ENCODE results near the gene MYZAP.

The MYZAP gene

GRCh38 chr15:57665939-57666338, 74.2 kb downstream of the MYZAP start:
- Histone ChIP-seq H3K4me1 (ENCODE audit: control insufficient read depth, insufficient read depth, low read length, poor library complexity, severe bottlenecking) (no peaks in the 10 kb centered on the region), H3K27me3 (replicated peaks; ENCODE audit: control insufficient read depth, insufficient read depth, low read length, poor library complexity, severe bottlenecking) (peaks cover 3% of the 10 kb centered on the region), H3K4me3 (ENCODE audit: insufficient read depth, low read depth, low read length, poor library complexity, severe bottlenecking) (no peak overlapping the region), H3K9me3 (ENCODE audit: control insufficient read depth, low read length) (no peaks in the 10 kb centered on the region), H3K36me3 (ENCODE audit: control insufficient read depth, insufficient read depth, low read length) (no peaks in the 10 kb centered on the region), H3K27ac (ENCODE audit: insufficient read depth, low read length, poor library complexity, severe bottlenecking) (no peak overlapping the region)
- DNase-seq: no peak

GRCh38 chr15:57667171-57667849, 75.6 kb downstream of the MYZAP start:
- DNase-seq: no peak
- no peak overlapping the region for H3K4me3 ChIP-seq (ENCODE audit: insufficient read depth, low read depth, low read length, poor library complexity, severe bottlenecking)

GRCh38 chr15:57668016-57668415, 76.3 kb downstream of the MYZAP start:
- Histone ChIP-seq H3K27ac (ENCODE audit: insufficient read depth, low read length, poor library complexity, severe bottlenecking) (no peak overlapping the region), H3K4me1 (ENCODE audit: control insufficient read depth, insufficient read depth, low read length, poor library complexity, severe bottlenecking) (no peaks in the 10 kb centered on the region), H3K27me3 (replicated peaks; ENCODE audit: control insufficient read depth, insufficient read depth, low read length, poor library complexity, severe bottlenecking) (peaks cover 3% of the 10 kb centered on the region), H3K36me3 (ENCODE audit: control insufficient read depth, insufficient read depth, low read length) (no peaks in the 10 kb centered on the region), H3K9me3 (ENCODE audit: control insufficient read depth, low read length) (no peaks in the 10 kb centered on the region), H3K4me3 (ENCODE audit: insufficient read depth, low read depth, low read length, poor library complexity, severe bottlenecking) (no peak overlapping the region)
- DNase-seq: no peak

More at GRCh38 chr15:57667171-57667849, 75.6 kb downstream of the MYZAP start:
- no peak overlapping the region for H3K27ac ChIP-seq (ENCODE audit: insufficient read depth, low read length, poor library complexity, severe bottlenecking)
- H3K9me3 ChIP-seq (ENCODE audit: control insufficient read depth, low read length): no peaks in the 10 kb centered on the region
- no peaks in the 10 kb centered on the region for H3K4me1 ChIP-seq (ENCODE audit: control insufficient read depth, insufficient read depth, low read length, poor library complexity, severe bottlenecking)
- H3K27me3 ChIP-seq (replicated peaks; ENCODE audit: control insufficient read depth, insufficient read depth, low read length, poor library complexity, severe bottlenecking): peaks cover 3% of the 10 kb centered on the region
- no peaks in the 10 kb centered on the region for H3K36me3 ChIP-seq (ENCODE audit: control insufficient read depth, insufficient read depth, low read length)

- H3K4me3 ChIP-seq (ENCODE audit: insufficient read depth, low read depth, low read length, poor library complexity, severe bottlenecking): no peak overlapping the region
- no peaks in the 10 kb centered on the region for H3K9me3 ChIP-seq (ENCODE audit: control insufficient read depth, low read length)
- no peaks in the 10 kb centered on the region for H3K4me1 ChIP-seq (ENCODE audit: control insufficient read depth, insufficient read depth, low read length, poor library complexity, severe bottlenecking)
- H3K27me3 ChIP-seq (replicated peaks; ENCODE audit: control insufficient read depth, insufficient read depth, low read length, poor library complexity, severe bottlenecking): no peaks in the 10 kb centered on the region
- no peaks in the 10 kb centered on the region for H3K36me3 ChIP-seq (ENCODE audit: control insufficient read depth, insufficient read depth, low read length)
- no peak overlapping the region for H3K27ac ChIP-seq (ENCODE audit: insufficient read depth, low read length, poor library complexity, severe bottlenecking)
- no peak for DNase-seq
Observed at GRCh38 chr15:57671636-57672035, 79.9 kb downstream of the MYZAP start.

- Histone ChIP-seq H3K36me3 (ENCODE audit: control insufficient read depth, insufficient read depth, low read length) (no peaks in the 10 kb centered on the region), H3K4me3 (ENCODE audit: insufficient read depth, low read depth, low read length, poor library complexity, severe bottlenecking) (no peak overlapping the region), H3K4me1 (ENCODE audit: control insufficient read depth, insufficient read depth, low read length, poor library complexity, severe bottlenecking) (no peaks in the 10 kb centered on the region), H3K27me3 (replicated peaks; ENCODE audit: control insufficient read depth, insufficient read depth, low read length, poor library complexity, severe bottlenecking) (no peaks in the 10 kb centered on the region), H3K27ac (ENCODE audit: insufficient read depth, low read length, poor library complexity, severe bottlenecking) (no peak overlapping the region), H3K9me3 (ENCODE audit: control insufficient read depth, low read length) (no peaks in the 10 kb centered on the region)
- no peak for DNase-seq
Observed at GRCh38 chr15:57675481-57676181, 83.9 kb downstream of the MYZAP start.

GRCh38 chr15:57676585-57676984, 84.9 kb downstream of the MYZAP start:
- H3K27ac ChIP-seq (ENCODE audit: insufficient read depth, low read length, poor library complexity, severe bottlenecking): no peak overlapping the region
- H3K9me3 ChIP-seq (ENCODE audit: control insufficient read depth, low read length): no peaks in the 10 kb centered on the region
- DNase-seq: no peak
- no peaks in the 10 kb centered on the region for H3K27me3 ChIP-seq (replicated peaks; ENCODE audit: control insufficient read depth, insufficient read depth, low read length, poor library complexity, severe bottlenecking)
- H3K36me3 ChIP-seq (ENCODE audit: control insufficient read depth, insufficient read depth, low read length): no peaks in the 10 kb centered on the region
- no peak overlapping the region for H3K4me3 ChIP-seq (ENCODE audit: insufficient read depth, low read depth, low read length, poor library complexity, severe bottlenecking)
- H3K4me1 ChIP-seq (ENCODE audit: control insufficient read depth, insufficient read depth, low read length, poor library complexity, severe bottlenecking): no peaks in the 10 kb centered on the region

- Histone ChIP-seq H3K9me3 (ENCODE audit: control insufficient read depth, low read length) (no peaks in the 10 kb centered on the region), H3K4me1 (ENCODE audit: control insufficient read depth, insufficient read depth, low read length, poor library complexity, severe bottlenecking) (no peaks in the 10 kb centered on the region), H3K4me3 (ENCODE audit: insufficient read depth, low read depth, low read length, poor library complexity, severe bottlenecking) (no peak overlapping the region), H3K36me3 (ENCODE audit: control insufficient read depth, insufficient read depth, low read length) (no peaks in the 10 kb centered on the region), H3K27me3 (replicated peaks; ENCODE audit: control insufficient read depth, insufficient read depth, low read length, poor library complexity, severe bottlenecking) (no peaks in the 10 kb centered on the region), H3K27ac (ENCODE audit: insufficient read depth, low read length, poor library complexity, severe bottlenecking) (no peak overlapping the region)
- DNase-seq: no peak
Observed at GRCh38 chr15:57677204-57677603, 85.5 kb downstream of the MYZAP start.

GRCh38 chr15:57680021-57680420, 88.3 kb downstream of the MYZAP start:
- Histone ChIP-seq H3K4me1 (ENCODE audit: control insufficient read depth, insufficient read depth, low read length, poor library complexity, severe bottlenecking) (no peaks in the 10 kb centered on the region), H3K36me3 (ENCODE audit: control insufficient read depth, insufficient read depth, low read length) (no peaks in the 10 kb centered on the region), H3K9me3 (ENCODE audit: control insufficient read depth, low read length) (no peaks in the 10 kb centered on the region), H3K27me3 (replicated peaks; ENCODE audit: control insufficient read depth, insufficient read depth, low read length, poor library complexity, severe bottlenecking) (no peaks in the 10 kb centered on the region), H3K4me3 (ENCODE audit: insufficient read depth, low read depth, low read length, poor library complexity, severe bottlenecking) (no peak overlapping the region), H3K27ac (ENCODE audit: insufficient read depth, low read length, poor library complexity, severe bottlenecking) (no peak overlapping the region)
- DNase-seq: no peak

GRCh38 chr15:57681011-57681410, 89.3 kb downstream of the MYZAP start:
- Histone ChIP-seq H3K9me3 (ENCODE audit: control insufficient read depth, low read length) (no peaks in the 10 kb centered on the region), H3K27ac (ENCODE audit: insufficient read depth, low read length, poor library complexity, severe bottlenecking) (no peak overlapping the region), H3K27me3 (replicated peaks; ENCODE audit: control insufficient read depth, insufficient read depth, low read length, poor library complexity, severe bottlenecking) (no peaks in the 10 kb centered on the region), H3K36me3 (ENCODE audit: control insufficient read depth, insufficient read depth, low read length) (no peaks in the 10 kb centered on the region), H3K4me3 (ENCODE audit: insufficient read depth, low read depth, low read length, poor library complexity, severe bottlenecking) (no peak overlapping the region), H3K4me1 (ENCODE audit: control insufficient read depth, insufficient read depth, low read length, poor library complexity, severe bottlenecking) (no peaks in the 10 kb centered on the region)
- DNase-seq: no peak

GRCh38 chr15:57683481-57683880, 91.8 kb downstream of the MYZAP start:
- Histone ChIP-seq H3K9me3 (ENCODE audit: control insufficient read depth, low read length) (no peaks in the 10 kb centered on the region), H3K4me1 (ENCODE audit: control insufficient read depth, insufficient read depth, low read length, poor library complexity, severe bottlenecking) (no peaks in the 10 kb centered on the region), H3K27ac (ENCODE audit: insufficient read depth, low read length, poor library complexity, severe bottlenecking) (no peak overlapping the region), H3K27me3 (replicated peaks; ENCODE audit: control insufficient read depth, insufficient read depth, low read length, poor library complexity, severe bottlenecking) (no peaks in the 10 kb centered on the region), H3K4me3 (ENCODE audit: insufficient read depth, low read depth, low read length, poor library complexity, severe bottlenecking) (no peak overlapping the region), H3K36me3 (ENCODE audit: control insufficient read depth, insufficient read depth, low read length) (no peaks in the 10 kb centered on the region)
- DNase-seq: no peak
